SK-N-SH treated with all-trans-retinoic acid at 6 μM for 48 hours (cell line): ENCODE data around the gene ZSCAN5C.

Experiments
- GLIS3 ChIP-seq: fragments of 250-450 bp; sonication (Bioruptor Pico); IDR thresholded peaks from 2 replicates; pipeline ENCODE4 v1.5.0; 2020; ENCODE audit warnings: mild to moderate bottlenecking, moderate library complexity
- OSR1 ChIP-seq: fragments of 250-450 bp; sonication (Bioruptor Pico); IDR thresholded peaks from 2 replicates; pipeline ENCODE4 v1.8.0; 2022; ENCODE audit warnings: moderate library complexity, mild to moderate bottlenecking, inconsistent platforms
- POU6F1 ChIP-seq: fragments of 250-450 bp; sonication (Bioruptor Pico); IDR thresholded peaks from 2 replicates; pipeline ENCODE4 v1.8.0; 2021; ENCODE audit warnings: low read depth, mild to moderate bottlenecking, moderate library complexity, borderline replicate concordance
- RARB ChIP-seq: fragments of 250-450 bp; sonication (Bioruptor Pico); IDR thresholded peaks from 2 replicates; pipeline ENCODE4 v1.8.0; 2021; ENCODE audit warnings: mild to moderate bottlenecking, moderate library complexity
- SNAI2 ChIP-seq: fragments of 250-450 bp; sonication (Bioruptor Pico); IDR thresholded peaks from 2 replicates; pipeline ENCODE4 v1.5.0; 2020; ENCODE audit warnings: mild to moderate bottlenecking, moderate library complexity
- TOX ChIP-seq: fragments of 250-450 bp; sonication (Bioruptor Pico); IDR thresholded peaks from 2 replicates; pipeline ENCODE4 v1.8.0; 2021; ENCODE audit warnings: mild to moderate bottlenecking, moderate library complexity, borderline replicate concordance
- ZNF8 ChIP-seq: fragments of 450-650 bp; formaldehyde crosslinking; IDR thresholded peaks from 2 replicates; pipeline ENCODE4 v1.5.0; 2020; ENCODE audit warnings: mild to moderate bottlenecking, moderate library complexity
- TF ChIP-seq, protein P1 (sequence below): fragments of 250-450 bp; sonication (Bioruptor Pico); IDR thresholded peaks from 2 replicates; pipeline ENCODE4 v1.5.1; 2020; ENCODE audit warnings: low read depth, mild to moderate bottlenecking, moderate library complexity

GRCh38 chr19:56176881-56177280 lies 25.2 kb upstream of the ZSCAN5C start:
- TF ChIP-seq, protein P1, sequence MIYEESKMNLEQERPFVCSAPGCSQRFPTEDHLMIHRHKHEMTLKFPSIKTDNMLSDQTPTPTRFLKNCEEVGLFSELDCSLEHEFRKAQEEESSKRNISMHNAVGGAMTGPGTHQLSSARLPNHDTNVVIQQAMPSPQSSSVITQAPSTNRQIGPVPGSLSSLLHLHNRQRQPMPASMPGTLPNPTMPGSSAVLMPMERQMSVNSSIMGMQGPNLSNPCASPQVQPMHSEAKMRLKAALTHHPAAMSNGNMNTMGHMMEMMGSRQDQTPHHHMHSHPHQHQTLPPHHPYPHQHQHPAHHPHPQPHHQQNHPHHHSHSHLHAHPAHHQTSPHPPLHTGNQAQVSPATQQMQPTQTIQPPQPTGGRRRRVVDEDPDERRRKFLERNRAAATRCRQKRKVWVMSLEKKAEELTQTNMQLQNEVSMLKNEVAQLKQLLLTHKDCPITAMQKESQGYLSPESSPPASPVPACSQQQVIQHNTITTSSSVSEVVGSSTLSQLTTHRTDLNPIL (CRISPR knock-in tag), result no peak
- TF ChIP-seq RARB (CRISPR knock-in tag) (no peak), OSR1 (CRISPR knock-in tag) (no peak), POU6F1 (CRISPR knock-in tag) (no peak), SNAI2 (CRISPR knock-in tag) (no peak), GLIS3 (CRISPR knock-in tag) (no peak), ZNF8 (no peak), TOX (CRISPR knock-in tag) (no peak)
